ENCODE results near the gene ARFIP2.

- TF ChIP-seq POLR2A (IDR thresholded peaks at IDR 0.05; ENCODE audit: low read depth, low read length) (no peak), TAF1 (IDR thresholded peaks at IDR 0.05; ENCODE audit: borderline replicate concordance, low read depth, low read length) (no peak), POLR2AphosphoS5 (IDR thresholded peaks at IDR 0.05; ENCODE audit: low read depth, low read length) (no peak)
Observed at GRCh38 chr11:6504166-6504565, 23.0 kb upstream of the ARFIP2 start.

All from GM12892 (cell line).